ENCODE measurements around the gene LSR. TPM values are rescaled to one million over a fixed set of nuclear protein-coding genes. Genes with fewer than 3 reads are reported as not detected.

LSR gene
- total and polyA plus RNA-seq, 10 donors, result 10.9 to 30.2 (median 20.4) TPM

- no peak for TF ChIP-seq POLR2AphosphoS5 (IDR thresholded peaks at IDR 0.05)
- no peak for TF ChIP-seq CTCF (IDR thresholded peaks at IDR 0.05 in 8 of 11, conservative IDR thresholded peaks at IDR 0.05 in 3 of 11)
- no peak for TF ChIP-seq POLR2A (IDR thresholded peaks at IDR 0.05)
- intact Hi-C loops (cut with DNase I; ENCODE audit: low total_unique reads), result no loop called here
- no peak overlapping the region for H3K4me3 ChIP-seq
Observed at GRCh38 chr19:35296644-35297514, 48.1 kb downstream of the LSR start.

GRCh38 chr19:35297515-35297848 is 48.7 kb downstream of the LSR start:
- Histone ChIP-seq H3K4me1 (peaks cover 7 to 22% (median 17%) of the 10 kb centered on the region in 6 donors), H3K4me3 (no peak overlapping the region), H3K9me3 (no peaks in the 10 kb centered on the region), H3K27ac (no peak overlapping the region), H3K36me3 (no peaks in the 10 kb centered on the region), H3K27me3 (replicated peaks in 1 of 7) (peaks cover 0 to 30% (median 0%) of the 10 kb centered on the region in 7 donors)
- no peak for TF ChIP-seq POLR2AphosphoS5 (IDR thresholded peaks at IDR 0.05)
- no peak for TF ChIP-seq POLR2A (IDR thresholded peaks at IDR 0.05)
- no peak for TF ChIP-seq CTCF (IDR thresholded peaks at IDR 0.05 in 8 of 11, conservative IDR thresholded peaks at IDR 0.05 in 3 of 11)
- WGBS, 5 donors, result 92 to 98% (median 94%) methylated on average over 3 of the region's 3 CpGs
- DNase-seq, result no peak
- intact Hi-C loops (cut with DNase I; ENCODE audit: low total_unique reads), result no loop called here

More at GRCh38 chr19:35296644-35297514, 48.1 kb downstream of the LSR start:
- Histone ChIP-seq H3K4me1 (peaks cover 7 to 22% (median 17%) of the 10 kb centered on the region in 6 donors), H3K9me3 (no peaks in the 10 kb centered on the region), H3K36me3 (no peaks in the 10 kb centered on the region), H3K27ac (peak overlapping the region in 1 of 8 donors; percentile 4), H3K27me3 (replicated peaks in 1 of 7) (peaks cover 0 to 30% (median 0%) of the 10 kb centered on the region in 7 donors)
- WGBS, 5 donors, result 81 to 90% (median 86%) methylated on average over 7 of the region's 7 CpGs
- DNase-seq, result no peak

GRCh38 chr19:35297922-35298321 is 49.1 kb downstream of the LSR start:
- peak in 1 of 11 experiments; percentile 11 for TF ChIP-seq CTCF (IDR thresholded peaks at IDR 0.05 in 8 of 11, conservative IDR thresholded peaks at IDR 0.05 in 3 of 11)
- TF ChIP-seq POLR2A (IDR thresholded peaks at IDR 0.05), result no peak
- no peak overlapping the region for H3K27ac ChIP-seq
- H3K36me3 ChIP-seq, result no peaks in the 10 kb centered on the region
- peaks cover 0 to 30% (median 0%) of the 10 kb centered on the region in 7 donors for H3K27me3 ChIP-seq (replicated peaks in 1 of 7)
- H3K9me3 ChIP-seq, result no peaks in the 10 kb centered on the region
- intact Hi-C loops (cut with DNase I; ENCODE audit: low total_unique reads), result no loop called here
- DNase-seq, result no peak
- 93 to 99% (median 95%) methylated on average over 2 of the region's 2 CpGs for WGBS, 5 donors
- peaks cover 7 to 22% (median 17%) of the 10 kb centered on the region in 6 donors for H3K4me1 ChIP-seq
- H3K4me3 ChIP-seq, result no peak overlapping the region

- Histone ChIP-seq H3K27me3 (replicated peaks in 1 of 7) (peaks cover 0 to 26% (median 0%) of the 10 kb centered on the region in 7 donors), H3K36me3 (no peaks in the 10 kb centered on the region), H3K4me3 (no peak overlapping the region), H3K27ac (no peak overlapping the region), H3K4me1 (peaks cover 7 to 25% (median 17%) of the 10 kb centered on the region in 6 donors), H3K9me3 (no peaks in the 10 kb centered on the region)
- intact Hi-C loops (cut with DNase I; ENCODE audit: low total_unique reads), result no loop called here
- 83 to 96% (median 92%) methylated on average over 5 of the region's 5 CpGs for WGBS, 5 donors
- DNase-seq, result no peak
- TF ChIP-seq CTCF (IDR thresholded peaks at IDR 0.05 in 8 of 11, conservative IDR thresholded peaks at IDR 0.05 in 3 of 11) (no peak), POLR2AphosphoS5 (IDR thresholded peaks at IDR 0.05) (no peak), POLR2A (IDR thresholded peaks at IDR 0.05) (no peak)
Observed at GRCh38 chr19:35298561-35298972, 49.8 kb downstream of the LSR start.
